Measurements from ENCODE around the gene ASMTL. TPM values are rescaled to one million over a fixed set of nuclear protein-coding genes. Genes with fewer than 3 reads are reported as not detected.
"Not testable (repeated sequence)": the region's sequence is repeated elsewhere in the genome, so short reads cannot be mapped to it uniquely, and the experiment has no call there.

Gene ASMTL
- total and polyA plus RNA-seq, 10 donors, result 21.3 to 35.5 (median 27.2) TPM

GRCh38 chrX:1451251-1451660 is 1.5 kb downstream of the ASMTL start:
- Histone ChIP-seq H3K4me3 (peak overlapping the region in 1 of 8 donors; percentile 98), H3K27ac (peak overlapping the region in 2 of 8 donors; percentile 95 to 97), H3K9me3 (peaks cover 0 to 10% (median 0%) of the 10 kb centered on the region in 8 donors), H3K27me3 (replicated peaks in 1 of 7) (no peaks in the 10 kb centered on the region), H3K36me3 (no peaks in the 10 kb centered on the region), H3K4me1 (peaks cover 4 to 43% (median 19%) of the 10 kb centered on the region in 6 donors)
- 88 to 92% (median 90%) methylated on average over 6 of the region's 6 CpGs for WGBS, 5 donors
- TF ChIP-seq CTCF (IDR thresholded peaks at IDR 0.05 in 8 of 11, conservative IDR thresholded peaks at IDR 0.05 in 3 of 11) (no peak), POLR2A (IDR thresholded peaks at IDR 0.05) (no peak)
- intact Hi-C loops (cut with DNase I; ENCODE audit: low total_unique reads), result loop anchor here (10.0 kb wide), 1 partner anchor 124 kb away; no protein-coding TSS in a partner anchor
- DNase-seq, result no peak

- H3K4me1 ChIP-seq, result peaks cover 4 to 43% (median 19%) of the 10 kb centered on the region in 6 donors
- WGBS, 5 donors, result 78 to 83% (median 83%) methylated on average over 9 of the region's 9 CpGs
- H3K4me3 ChIP-seq, result no peak overlapping the region
- no peak for TF ChIP-seq POLR2AphosphoS5 (IDR thresholded peaks at IDR 0.05)
- peaks cover 0 to 10% (median 0%) of the 10 kb centered on the region in 8 donors for H3K9me3 ChIP-seq
- intact Hi-C loops (cut with DNase I; ENCODE audit: low total_unique reads), result loop anchor here (10.0 kb wide), 1 partner anchor 124 kb away; no protein-coding TSS in a partner anchor
- DNase-seq, result peak; percentile 69
- no peaks in the 10 kb centered on the region for H3K36me3 ChIP-seq
- no peak overlapping the region for H3K27ac ChIP-seq
- no peaks in the 10 kb centered on the region for H3K27me3 ChIP-seq (replicated peaks in 1 of 7)
Observed at GRCh38 chrX:1450361-1451161, 2.1 kb downstream of the ASMTL start.

GRCh38 chrX:1449823-1450149 is 2.9 kb downstream of the ASMTL start:
- Histone ChIP-seq H3K4me3 (no peak overlapping the region), H3K27me3 (replicated peaks in 1 of 7) (no peaks in the 10 kb centered on the region), H3K9me3 (peaks cover 0 to 10% (median under 1%) of the 10 kb centered on the region in 8 donors), H3K27ac (no peak overlapping the region), H3K36me3 (peaks cover 0 to 6% (median 0%) of the 10 kb centered on the region in 6 donors), H3K4me1 (peaks cover 4 to 38% (median 19%) of the 10 kb centered on the region in 6 donors)
- DNase-seq, result no peak
- TF ChIP-seq POLR2AphosphoS5 (IDR thresholded peaks at IDR 0.05), result no peak
- TF ChIP-seq POLR2A (IDR thresholded peaks at IDR 0.05), result no peak
- TF ChIP-seq CTCF (IDR thresholded peaks at IDR 0.05 in 8 of 11, conservative IDR thresholded peaks at IDR 0.05 in 3 of 11), result no peak
- intact Hi-C loops (cut with DNase I; ENCODE audit: low total_unique reads), result loop anchor here (10.0 kb wide), 1 partner anchor 125 kb away; no protein-coding TSS in a partner anchor
- WGBS, 5 donors, result 94 to 100% (median 99%) methylated on average over 2 of the region's 2 CpGs

- intact Hi-C loops (cut with DNase I; ENCODE audit: low total_unique reads), result no loop called here
- no peak overlapping the region for H3K27ac ChIP-seq
- no peak overlapping the region for H3K4me3 ChIP-seq
- peaks cover 0 to 15% (median 5%) of the 10 kb centered on the region in 8 donors for H3K9me3 ChIP-seq
- H3K4me1 ChIP-seq, result peaks cover 4 to 33% (median 15%) of the 10 kb centered on the region in 6 donors
- 87 to 93% (median 88%) methylated on average over 9 of the region's 9 CpGs for WGBS, 5 donors
- peak; percentile 69 for DNase-seq
- peaks cover 0 to 10% (median 0%) of the 10 kb centered on the region in 6 donors for H3K36me3 ChIP-seq
- H3K27me3 ChIP-seq (replicated peaks in 1 of 7), result no peaks in the 10 kb centered on the region
- no peak for TF ChIP-seq POLR2A (IDR thresholded peaks at IDR 0.05)
- no peak for TF ChIP-seq CTCF (IDR thresholded peaks at IDR 0.05 in 8 of 11, conservative IDR thresholded peaks at IDR 0.05 in 3 of 11)
- no peak for TF ChIP-seq POLR2AphosphoS5 (IDR thresholded peaks at IDR 0.05)
Observed at GRCh38 chrX:1449036-1449822, 3.5 kb downstream of the ASMTL start.

GRCh38 chrX:1448573-1449001 is 4.1 kb downstream of the ASMTL start:
- H3K4me3 ChIP-seq; H3K27ac ChIP-seq; intact Hi-C loops (cut with DNase I; ENCODE audit: low total_unique reads); H3K27me3 ChIP-seq (replicated peaks in 1 of 7): not testable (repeated sequence)
- peaks cover 4 to 28% (median 12%) of the 10 kb centered on the region in 6 donors for H3K4me1 ChIP-seq
- peaks cover 0 to 11% (median 0%) of the 10 kb centered on the region in 6 donors for H3K36me3 ChIP-seq
- WGBS, 5 donors, result 96 to 98% (median 98%) methylated on average over 5 of the region's 5 CpGs
- peak; percentile 16 for DNase-seq
- peaks cover 0 to 21% (median 6%) of the 10 kb centered on the region in 8 donors for H3K9me3 ChIP-seq

GRCh38 chrX:1447969-1448572 is 4.6 kb downstream of the ASMTL start:
- intact Hi-C loops (cut with DNase I; ENCODE audit: low total_unique reads); H3K27ac ChIP-seq; H3K4me3 ChIP-seq; H3K27me3 ChIP-seq (replicated peaks in 1 of 7): not testable (repeated sequence)
- peaks cover 0 to 11% (median 0%) of the 10 kb centered on the region in 6 donors for H3K36me3 ChIP-seq
- H3K9me3 ChIP-seq, result peaks cover 0 to 21% (median 6%) of the 10 kb centered on the region in 8 donors
- peaks cover 4 to 28% (median 12%) of the 10 kb centered on the region in 6 donors for H3K4me1 ChIP-seq
- WGBS, 5 donors, result 92 to 100% (median 98%) methylated on average over 8 of the region's 8 CpGs
- DNase-seq, result peak; percentile 45
